DND-41 (cell line): ENCODE measurements around the gene ZNF540.

Experiments used
- ATAC-seq: fragments of 200-7000 bp; cut with Tn5 transposase; 3 replicates; pipeline ENCODE4 v1.9.1; 2021; ENCODE audit warnings: low read depth; ENCODE audit not compliant: insufficient read depth
- DNase-seq: peaks from one replicate; pipeline ENCODE4 v3.0.0-alpha.2; 2020
- H2AFZ ChIP-seq: 2 replicates; pipeline ENCODE4 v1.6.0; 2012; ENCODE audit warnings: low read depth, low read length
- H3K27ac ChIP-seq: 2 replicates; pipeline ENCODE4 v1.5.1; 2012; ENCODE audit warnings: low read length, inconsistent platforms
- H3K27me3 ChIP-seq: fragments of 200-600 bp; sonication (generic); 2 replicates; pipeline ENCODE4 v1.6.0; 2012; ENCODE audit warnings: low read length, mild to moderate bottlenecking, inconsistent platforms; ENCODE audit not compliant: insufficient read depth, poor library complexity
- H3K36me3 ChIP-seq: 2 replicates; pipeline ENCODE4 v1.5.1; 2012; ENCODE audit warnings: low read length, inconsistent platforms; ENCODE audit not compliant: insufficient read depth
- H3K4me1 ChIP-seq: 2 replicates; pipeline ENCODE4 v1.5.1; 2012; ENCODE audit warnings: mild to moderate bottlenecking, low read length; ENCODE audit not compliant: insufficient read depth
- H3K4me2 ChIP-seq: 2 replicates; pipeline ENCODE4 v1.6.0; 2012; ENCODE audit warnings: mild to moderate bottlenecking, moderate library complexity, low read length, inconsistent platforms; ENCODE audit not compliant: insufficient read depth
- H3K4me3 ChIP-seq, 2 experiments: fragments of 200-600 bp in 1 of 2; shearing (Covaris generic) in 1 of 2; 2 replicates each; pipeline ENCODE4 v1.5.1; 2012 to 2016; ENCODE audit warnings: inconsistent platforms in 2 of 2, low read length in 2 of 2, mild to moderate bottlenecking in 2 of 2, low read depth in 1 of 2, moderate library complexity in 1 of 2
- H3K79me2 ChIP-seq: 2 replicates; pipeline ENCODE4 v1.6.0; 2012; ENCODE audit warnings: low read length, inconsistent platforms; ENCODE audit not compliant: insufficient read depth
- H3K9ac ChIP-seq: 2 replicates; pipeline ENCODE4 v1.6.0; 2012; ENCODE audit warnings: low read depth, mild to moderate bottlenecking, inconsistent platforms, low read length, moderate library complexity
- H3K9me3 ChIP-seq: 2 replicates; pipeline ENCODE4 v1.5.1; 2012; ENCODE audit warnings: low read length, moderate library complexity, mild to moderate bottlenecking, inconsistent platforms; ENCODE audit not compliant: insufficient read depth, severe bottlenecking
- H4K20me1 ChIP-seq: 2 replicates; pipeline ENCODE4 v1.6.0; 2012; ENCODE audit warnings: low read length; ENCODE audit not compliant: insufficient read depth
- CTCF ChIP-seq: IDR thresholded peaks from 2 replicates; pipeline ENCODE4 v1.5.1; 2012; ENCODE audit warnings: borderline replicate concordance, low read length, moderate library complexity, mild to moderate bottlenecking; ENCODE audit not compliant: poor library complexity, severe bottlenecking; ENCODE audit errors: extremely low read depth
- EZH2 ChIP-seq: IDR thresholded peaks from 3 replicates; pipeline ENCODE4 v1.6.1; 2012; ENCODE audit warnings: borderline replicate concordance, low read depth, mild to moderate bottlenecking, moderate library complexity, low read length, inconsistent platforms; ENCODE audit not compliant: severe bottlenecking

ZNF540 gene

GRCh38 chr19:37635076-37636056 lies 40.7 kb downstream of the ZNF540 start:
- Histone ChIP-seq H3K4me3 (no peak overlapping the region), H3K27ac (no peak overlapping the region), H3K79me2 (no peaks in the 10 kb centered on the region), H3K4me2 (no peak overlapping the region), H3K9me3 (peaks cover 58% of the 10 kb centered on the region), H3K27me3 (no peaks in the 10 kb centered on the region), H3K36me3 (peaks cover 52% of the 10 kb centered on the region), H3K4me1 (no peaks in the 10 kb centered on the region), H4K20me1 (no peaks in the 10 kb centered on the region), H2AFZ (no peak overlapping the region), H3K9ac (no peak overlapping the region)
- TF ChIP-seq CTCF: no peak
- TF ChIP-seq EZH2: no peak
- ATAC-seq (no peak), DNase-seq (no peak)

- peaks cover 2% of the 10 kb centered on the region for H3K9me3 ChIP-seq
- peak overlapping the region; percentile 69 for H3K4me2 ChIP-seq
- TF ChIP-seq EZH2 (no peak), CTCF (no peak)
- H3K36me3 ChIP-seq: peaks cover 32% of the 10 kb centered on the region
- peak overlapping the region; percentile 87 for H3K9ac ChIP-seq
- H2AFZ ChIP-seq: peak overlapping the region; percentile 96
- H3K27ac ChIP-seq: peak overlapping the region; percentile 93
- H3K4me1 ChIP-seq: peaks cover 37% of the 10 kb centered on the region
- peaks cover 73% of the 10 kb centered on the region for H3K79me2 ChIP-seq
- peaks cover 4% of the 10 kb centered on the region; the same call in 1 of the 2 replicates for H4K20me1 ChIP-seq
- H3K27me3 ChIP-seq: no peaks in the 10 kb centered on the region
- DNase-seq (no peak), ATAC-seq (no peak)
- H3K4me3 ChIP-seq: peak overlapping the region; percentile 74 to 95
These were observed 59.4 kb downstream of the ZNF540 start for GRCh38 chr19:37654118-37654517.

- peak overlapping the region; percentile 87 for H3K9ac ChIP-seq
- peak overlapping the region; percentile 69 for H3K4me2 ChIP-seq
- ATAC-seq: peak; percentile 21
- H3K27ac ChIP-seq: peak overlapping the region; percentile 93
- H3K4me1 ChIP-seq: peaks cover 37% of the 10 kb centered on the region
- H3K9me3 ChIP-seq: peaks cover 2% of the 10 kb centered on the region
- no peaks in the 10 kb centered on the region for H3K27me3 ChIP-seq
- peak overlapping the region; percentile 96 for H2AFZ ChIP-seq
- TF ChIP-seq EZH2: no peak
- TF ChIP-seq CTCF: peak; percentile 14
- peaks cover 4% of the 10 kb centered on the region; the same call in 1 of the 2 replicates for H4K20me1 ChIP-seq
- H3K79me2 ChIP-seq: peaks cover 67% of the 10 kb centered on the region
- peak overlapping the region; percentile 74 to 95 for H3K4me3 ChIP-seq
- H3K36me3 ChIP-seq: peaks cover 25% of the 10 kb centered on the region
- peak; percentile 56 for DNase-seq
These were observed 60.1 kb downstream of the ZNF540 start for GRCh38 chr19:37654629-37655300.
